H1 (cell line): ENCODE results near the gene SYNJ2. TPM values are rescaled to one million over a fixed set of nuclear protein-coding genes. Genes with fewer than 3 reads are reported as not detected.

Experiments used
- CTCF ChIA-PET: fragments of 300-600 bp; sonication (Branson Sonifier 250); formaldehyde crosslinking; loops from one replicate; lab custom pipeline; 2021; ENCODE audit not compliant: partially characterized antibody; lab: Charles Lee
- POLR2A ChIA-PET: fragments of 300-600 bp; sonication (Branson Sonifier 250); formaldehyde crosslinking; loops from one replicate; lab custom pipeline; 2021; ENCODE audit warnings: inconsistent platforms; ENCODE audit not compliant: partially characterized antibody; lab: Charles Lee
- DNase-seq, 2 experiments: peaks; one replicate each; pipeline versions ENCODE4 v3.0.0 to v3.0.0-alpha.2; 2010 to 2022; ENCODE audit warnings: low spot score in 2 of 2, low read depth in 1 of 2, mixed read lengths in 1 of 2
- FAIRE-seq: peaks from 2 replicates; lab custom pipeline; 2011; peaks lifted over from hg19 to GRCh38; lab: Jason Lieb, UNC
- H2AFZ ChIP-seq: 2 replicates; pipeline ENCODE4 v1.8.1; 2012; ENCODE audit warnings: low read length, inconsistent platforms
- H2AK5ac ChIP-seq: 2 replicates; pipeline ENCODE4 v1.6.1; 2013; ENCODE audit warnings: low read depth, low read length
- H2BK120ac ChIP-seq: replicated peaks from 2 replicates; pipeline ENCODE3; 2013; ENCODE audit warnings: low read depth, low read length, inconsistent platforms
- H2BK12ac ChIP-seq: 2 replicates; pipeline ENCODE4 v1.6.1; 2013; ENCODE audit warnings: low read depth, low read length
- H2BK15ac ChIP-seq: 2 replicates; pipeline ENCODE4 v1.6.1; 2013; ENCODE audit warnings: low read length
- H2BK20ac ChIP-seq: 2 replicates; pipeline ENCODE4 v1.6.1; 2013; ENCODE audit warnings: low read length
- H2BK5ac ChIP-seq: 2 replicates; pipeline ENCODE4 v1.6.1; 2013; ENCODE audit warnings: low read depth, low read length
- H3K14ac ChIP-seq: 2 replicates; pipeline ENCODE4 v1.6.1; 2013; ENCODE audit warnings: inconsistent platforms; ENCODE audit not compliant: insufficient read length
- H3K18ac ChIP-seq: 2 replicates; pipeline ENCODE4 v1.6.1; 2013; ENCODE audit warnings: low read length; ENCODE audit errors: extremely low read depth
- H3K23ac ChIP-seq: 2 replicates; pipeline ENCODE4 v1.6.1; 2013; ENCODE audit warnings: inconsistent platforms; ENCODE audit not compliant: insufficient read length
- H3K23me2 ChIP-seq: 2 replicates; pipeline ENCODE4 v1.6.1; 2013; ENCODE audit warnings: low read depth, low read length
- H3K27ac ChIP-seq: 2 replicates; pipeline ENCODE4 v1.6.1; 2011; ENCODE audit warnings: low read depth, low read length, inconsistent platforms
- H3K27me3 ChIP-seq, 4 experiments: replicated peaks in 1 of 4; 1 replicate in 1 of 4; 2 replicates in 3 of 4; pipeline versions ENCODE4 v1.6.1 to v1.8.1; 2011 to 2013; ENCODE audit warnings: low read length in 3 of 4, mild to moderate bottlenecking in 3 of 4, inconsistent platforms in 2 of 4, mixed read lengths in 2 of 4, moderate library complexity in 1 of 4; ENCODE audit not compliant: control insufficient read depth in 3 of 4, insufficient read depth in 3 of 4; ENCODE audit errors: extremely low read depth in 1 of 4
- H3K36me3 ChIP-seq, 4 experiments: 2 replicates each; pipeline versions ENCODE4 v1.6.1 to v1.8.1; 2011 to 2013; ENCODE audit warnings: mild to moderate bottlenecking in 4 of 4, low read length in 3 of 4, moderate library complexity in 2 of 4, control low read depth in 1 of 4, inconsistent platforms in 1 of 4; ENCODE audit not compliant: insufficient read depth in 4 of 4, control insufficient read depth in 2 of 4
- H3K4ac ChIP-seq: replicated peaks from 2 replicates; pipeline ENCODE3; 2013; ENCODE audit warnings: low read length, low read depth, mixed read lengths, inconsistent platforms; ENCODE audit not compliant: insufficient read length
- H3K4me1 ChIP-seq, 4 experiments: replicated peaks in 1 of 4; 1 replicate in 1 of 4; 2 replicates in 3 of 4; pipeline versions ENCODE4 v1.6.1 to v1.8.1; 2011 to 2013; ENCODE audit warnings: low read length in 3 of 4, inconsistent platforms in 2 of 4, mixed read lengths in 1 of 4; ENCODE audit not compliant: insufficient read depth in 4 of 4, control insufficient read depth in 3 of 4
- H3K4me2 ChIP-seq, 2 experiments: 2 replicates each; pipeline versions ENCODE4 v1.6.1 to v1.8.1; 2011 to 2013; ENCODE audit warnings: low read depth in 2 of 2, low read length in 2 of 2, control low read depth in 1 of 2, inconsistent platforms in 1 of 2, mild to moderate bottlenecking in 1 of 2; ENCODE audit not compliant: insufficient read depth in 1 of 2
- H3K4me3 ChIP-seq, 4 experiments: fragments of 200-600, 300-600 bp in 1 of 4; sonication (generic), shearing (Covaris generic), sonication (Bioruptor Twin) in 1 of 4; 2 replicates each; pipeline versions ENCODE4 v1.5.1 to v1.8.1; 2011 to 2016; ENCODE audit warnings: low read length in 4 of 4, low read depth in 3 of 4, control low read depth in 2 of 4, inconsistent platforms in 2 of 4, mild to moderate bottlenecking in 2 of 4, mixed read lengths in 1 of 4, moderate library complexity in 1 of 4; ENCODE audit not compliant: insufficient read depth in 2 of 4; ENCODE audit errors: extremely low read depth in 1 of 4
- H3K56ac ChIP-seq: replicated peaks from 2 replicates; pipeline ENCODE3; 2013; ENCODE audit warnings: low read depth, mild to moderate bottlenecking, mixed read lengths, low read length, inconsistent platforms; ENCODE audit not compliant: insufficient read length
- H3K79me1 ChIP-seq: 2 replicates; pipeline ENCODE4 v1.6.1; 2013; ENCODE audit warnings: low read depth, low read length, control low read depth
- H3K79me2 ChIP-seq, 2 experiments: 2 replicates each; pipeline versions ENCODE4 v1.6.1 to v1.8.1; 2012 to 2013; ENCODE audit warnings: low read length in 2 of 2, mild to moderate bottlenecking in 2 of 2, inconsistent platforms in 1 of 2; ENCODE audit not compliant: insufficient read depth in 2 of 2, control insufficient read depth in 1 of 2
- H3K9ac ChIP-seq, 4 experiments: replicated peaks in 1 of 4; 1 replicate in 1 of 4; 2 replicates in 3 of 4; pipeline versions ENCODE4 v1.6.1 to v1.8.1; 2011 to 2013; ENCODE audit warnings: low read depth in 3 of 4, low read length in 3 of 4, control low read depth in 2 of 4, mild to moderate bottlenecking in 2 of 4, moderate library complexity in 2 of 4, inconsistent platforms in 1 of 4; ENCODE audit errors: extremely low read depth in 1 of 4
- H3K9me3 ChIP-seq, 2 experiments: 2 replicates each; pipeline versions ENCODE4 v1.6.1 to v1.8.1; 2012 to 2013; ENCODE audit warnings: mild to moderate bottlenecking in 2 of 2, moderate library complexity in 2 of 2, control low read depth in 1 of 2, inconsistent platforms in 1 of 2, low read depth in 1 of 2, low read length in 1 of 2, mixed read lengths in 1 of 2; ENCODE audit not compliant: insufficient read depth in 2 of 2
- H4K20me1 ChIP-seq, 2 experiments: replicated peaks in 1 of 2; 2 replicates each; pipeline versions ENCODE3 to v1.8.1; 2011 to 2013; ENCODE audit warnings: inconsistent platforms in 2 of 2, low read length in 2 of 2, mild to moderate bottlenecking in 1 of 2; ENCODE audit not compliant: insufficient read depth in 2 of 2, control insufficient read depth in 1 of 2
- H4K5ac ChIP-seq: 2 replicates; pipeline ENCODE4 v1.6.1; 2013; ENCODE audit warnings: low read length, low read depth, mixed read lengths, inconsistent platforms; ENCODE audit not compliant: insufficient read length
- H4K8ac ChIP-seq: 2 replicates; pipeline ENCODE4 v1.8.0; 2013; ENCODE audit warnings: mild to moderate bottlenecking, moderate library complexity, low read length, inconsistent platforms; ENCODE audit not compliant: insufficient read depth; ENCODE audit errors: extremely low read depth
- H4K91ac ChIP-seq: replicated peaks from 2 replicates; pipeline ENCODE3; 2013; ENCODE audit warnings: low read length, mixed read lengths, inconsistent platforms; ENCODE audit not compliant: insufficient read length
- CBX5 ChIP-seq: fragments of 300-800, 300-1000 bp; sonication (generic); IDR thresholded peaks from 2 replicates; pipeline ENCODE4 v1.7.1; 2016; ENCODE audit warnings: antibody characterized with exemption, low read length, low read depth
- CEBPB ChIP-seq: IDR thresholded peaks from 2 replicates; pipeline ENCODE4 v1.6.1; 2012; ENCODE audit warnings: low read depth, low read length
- JUN ChIP-seq: IDR thresholded peaks from 2 replicates; pipeline ENCODE4 v1.6.1; 2011; ENCODE audit warnings: low read depth, mild to moderate bottlenecking, improper control_type of control experiment, low read length
- KDM4A ChIP-seq: IDR thresholded peaks from one replicate; pipeline ENCODE4 v1.7.1; 2012; ENCODE audit warnings: low read depth, mild to moderate bottlenecking, moderate library complexity, low read length, inconsistent platforms; ENCODE audit not compliant: severe bottlenecking
- SIN3A ChIP-seq, 2 experiments: IDR thresholded peaks in 1 of 2; conservative IDR thresholded peaks in 1 of 2; 2 replicates each; pipeline ENCODE4 v1.6.1; 2011 to 2012; ENCODE audit warnings: low read length in 2 of 2, improper control_type of control experiment in 1 of 2, low read depth in 1 of 2, mild to moderate bottlenecking in 1 of 2
- SP1 ChIP-seq: IDR thresholded peaks from 2 replicates; pipeline ENCODE4 v1.6.1; 2011; ENCODE audit warnings: low read depth, low read length
- TCF12 ChIP-seq: IDR thresholded peaks from 2 replicates; pipeline ENCODE4 v1.6.1; 2011; ENCODE audit warnings: low read depth, mild to moderate bottlenecking, low read length
- WGBS, 2 experiments: shearing (Covaris generic) in 1 of 2; methylation state at CpG; one replicate each; pipeline versions ENCODE4 v1.1.6 to v1.1.7; 2013 to 2015; ENCODE audit warnings: low lambda C conversion rate in 2 of 2, mixed read lengths in 2 of 2, inconsistent platforms in 1 of 2, low coverage in 1 of 2, missing lambda C conversion rate in 1 of 2; ENCODE audit not compliant: insufficient replicate concordance in 2 of 2, insufficient coverage in 1 of 2, insufficient read length in 1 of 2; ENCODE audit errors: extremely low coverage in 1 of 2, missing lambda C conversion rate in 1 of 2; 5-methylcytosine and 5-hydroxymethylcytosine counted together
- polyA plus RNA-seq, 7 experiments: library from polyadenylated mRNA; depleted of rRNA in 3 of 7; stranded (reverse) in 5 of 7; unstranded in 2 of 7; fragments of >200 nt in 5 of 7; fragments of 200-250 nt in 2 of 7; gene quantifications; 1 replicate in 5 of 7; 2 replicates in 1 of 7; 4 replicates in 1 of 7; pipeline versions ENCODE4 v1.2.1 to v1.2.3, GENCODE V29; 2011 to 2013; ENCODE audit warnings: missing spikeins in 2 of 7, mixed read lengths in 2 of 7
- total RNA-seq: library from RNA; stranded (reverse); fragmentation: NEBNext Ultra II Directional; extraction: Animal tissue kit (Norgen Biotek cat#: 25700); gene quantifications from 2 replicates; pipeline ENCODE4 v1.2.1, GENCODE V29; 2021

SYNJ2 gene
- total and polyA plus RNA-seq, 2 of the 8 experiments (the other 6 are each of a cell fraction or from before 2014, with no cell fraction given) = 3.7 to 13.9 TPM

- no peak overlapping the region for H2BK120ac ChIP-seq
- H3K23me2 ChIP-seq = no peaks in the 10 kb centered on the region
- no peak overlapping the region for H3K4me3 ChIP-seq
- no peaks in the 10 kb centered on the region for H3K79me1 ChIP-seq
- H2BK20ac ChIP-seq = no peak overlapping the region
- no peak overlapping the region for H3K56ac ChIP-seq
- no peak overlapping the region for H2BK5ac ChIP-seq
- H3K9ac ChIP-seq = no peak overlapping the region
- no peaks in the 10 kb centered on the region for H3K79me2 ChIP-seq
- H3K36me3 ChIP-seq = no peaks in the 10 kb centered on the region
- no peak overlapping the region for H2BK12ac ChIP-seq
- H3K18ac ChIP-seq = no peak overlapping the region
- FAIRE-seq (no peak), DNase-seq (no peak)
- peaks cover 0 to 2% of the 10 kb centered on the region in 2 experiments for H4K20me1 ChIP-seq
- H3K23ac ChIP-seq = no peak overlapping the region
- H4K8ac ChIP-seq = no peak overlapping the region
- no peak overlapping the region for H3K27ac ChIP-seq
- peak overlapping the region; percentile 42; the same call in 1 of the 2 replicates for H2AK5ac ChIP-seq
- H4K5ac ChIP-seq = no peak overlapping the region
- 92% methylated on average over 7 of the region's 9 CpGs; no CpG with 5 or more reads in 1 of the 2 experiments for WGBS, 2 experiments
- no peak overlapping the region for H3K4me2 ChIP-seq
- TF ChIP-seq SP1 (no peak), JUN (no peak), CBX5 (no peak), SIN3A (conservative IDR thresholded peaks at IDR 0.05 in 1 of 2, IDR thresholded peaks at IDR 0.05 in 1 of 2; ENCODE audit: low read depth in 1 of 2, low read length in 2 of 2) (no peak), TCF12 (no peak), CEBPB (no peak), KDM4A (no peak)
- no peak overlapping the region for H3K14ac ChIP-seq
- H3K27me3 ChIP-seq = no peaks in the 10 kb centered on the region
- H2BK15ac ChIP-seq = no peak overlapping the region
- no peak overlapping the region for H2AFZ ChIP-seq
- H3K4ac ChIP-seq = no peak overlapping the region
- no peak overlapping the region for H4K91ac ChIP-seq
- H3K9me3 ChIP-seq = no peaks in the 10 kb centered on the region
- CTCF ChIA-PET = interaction anchor here (0.7 to 5.8 kb wide), 6 partner anchors 13 to 456 kb away, joined by 3 to 33 read pairs (median 8); no protein-coding TSS in a partner anchor
- no peaks in the 10 kb centered on the region for H3K4me1 ChIP-seq
- POLR2A ChIA-PET = interaction anchor here (1.0 to 1.8 kb wide), 3 partner anchors 9 to 14 kb away, joined by 3 to 6 read pairs (median 4); no protein-coding TSS in a partner anchor
Measured at GRCh38 chr6:158047563-158048323, 66.1 kb downstream of the SYNJ2 start.
